Measurements from ENCODE around the gene POLDIP2.

The POLDIP2 gene

GRCh38 chr17:28398280-28398981 lies 41.1 kb upstream of the POLDIP2 start:
- Histone ChIP-seq H3K36me3 (ENCODE audit: control insufficient read depth in 2 of 2, insufficient read depth in 2 of 2, low read length in 2 of 2) (peaks cover 11 to 41% of the 10 kb centered on the region in 2 donors), H3K4me3 (ENCODE audit: low read length in 2 of 2) (no peak overlapping the region), H3K9me3 (ENCODE audit: control insufficient read depth in 2 of 2, low read length in 2 of 2) (no peaks in the 10 kb centered on the region), H3K27ac (ENCODE audit: low read length) (no peak overlapping the region), H3K4me1 (ENCODE audit: control insufficient read depth, insufficient read depth, low read length) (peaks cover 2% of the 10 kb centered on the region), H3K9ac (ENCODE audit: low read length in 2 of 2) (no peak overlapping the region), H3K27me3 (ENCODE audit: control insufficient read depth in 1 of 2, insufficient read depth in 2 of 2, low read length in 2 of 2) (no peaks in the 10 kb centered on the region)

GRCh38 chr17:28397687-28398279 lies 40.5 kb upstream of the POLDIP2 start:
- H3K27ac ChIP-seq (ENCODE audit: low read length), result no peak overlapping the region
- H3K9me3 ChIP-seq (ENCODE audit: control insufficient read depth in 2 of 2, low read length in 2 of 2), result no peaks in the 10 kb centered on the region
- no peak overlapping the region for H3K9ac ChIP-seq (ENCODE audit: low read length in 2 of 2)
- H3K27me3 ChIP-seq (ENCODE audit: control insufficient read depth in 1 of 2, insufficient read depth in 2 of 2, low read length in 2 of 2), result no peaks in the 10 kb centered on the region
- peaks cover 2% of the 10 kb centered on the region for H3K4me1 ChIP-seq (ENCODE audit: control insufficient read depth, insufficient read depth, low read length)
- no peak overlapping the region for H3K4me3 ChIP-seq (ENCODE audit: low read length in 2 of 2)
- H3K36me3 ChIP-seq (ENCODE audit: control insufficient read depth in 2 of 2, insufficient read depth in 2 of 2, low read length in 2 of 2), result peaks cover 11 to 42% of the 10 kb centered on the region in 2 donors

- H3K4me3 ChIP-seq (ENCODE audit: low read length in 2 of 2), result no peak overlapping the region
- no peak overlapping the region for H3K9ac ChIP-seq (ENCODE audit: low read length in 2 of 2)
- H3K27ac ChIP-seq (ENCODE audit: low read length), result no peak overlapping the region
- peaks cover 16 to 42% of the 10 kb centered on the region in 2 donors for H3K36me3 ChIP-seq (ENCODE audit: control insufficient read depth in 2 of 2, insufficient read depth in 2 of 2, low read length in 2 of 2)
- no peaks in the 10 kb centered on the region for H3K9me3 ChIP-seq (ENCODE audit: control insufficient read depth in 2 of 2, low read length in 2 of 2)
- peaks cover 2% of the 10 kb centered on the region for H3K4me1 ChIP-seq (ENCODE audit: control insufficient read depth, insufficient read depth, low read length)
- H3K27me3 ChIP-seq (ENCODE audit: control insufficient read depth in 1 of 2, insufficient read depth in 2 of 2, low read length in 2 of 2), result no peaks in the 10 kb centered on the region
Observed at GRCh38 chr17:28397275-28397674, 39.9 kb upstream of the POLDIP2 start.

- Histone ChIP-seq H3K36me3 (ENCODE audit: control insufficient read depth in 2 of 2, insufficient read depth in 2 of 2, low read length in 2 of 2) (peaks cover 16 to 42% of the 10 kb centered on the region in 2 donors), H3K4me1 (ENCODE audit: control insufficient read depth, insufficient read depth, low read length) (peaks cover 2% of the 10 kb centered on the region), H3K9ac (ENCODE audit: low read length in 2 of 2) (no peak overlapping the region), H3K4me3 (ENCODE audit: low read length in 2 of 2) (no peak overlapping the region), H3K27ac (ENCODE audit: low read length) (no peak overlapping the region), H3K27me3 (ENCODE audit: control insufficient read depth in 1 of 2, insufficient read depth in 2 of 2, low read length in 2 of 2) (no peaks in the 10 kb centered on the region), H3K9me3 (ENCODE audit: control insufficient read depth in 2 of 2, low read length in 2 of 2) (no peaks in the 10 kb centered on the region)
Observed at GRCh38 chr17:28396635-28397239, 39.4 kb upstream of the POLDIP2 start.

GRCh38 chr17:28395968-28396367 lies 38.6 kb upstream of the POLDIP2 start:
- Histone ChIP-seq H3K4me3 (ENCODE audit: low read length in 2 of 2) (no peak overlapping the region), H3K27ac (ENCODE audit: low read length) (no peak overlapping the region), H3K4me1 (ENCODE audit: control insufficient read depth, insufficient read depth, low read length) (peaks cover 2% of the 10 kb centered on the region), H3K36me3 (ENCODE audit: control insufficient read depth in 2 of 2, insufficient read depth in 2 of 2, low read length in 2 of 2) (peaks cover 20 to 46% of the 10 kb centered on the region in 2 donors), H3K27me3 (ENCODE audit: control insufficient read depth in 1 of 2, insufficient read depth in 2 of 2, low read length in 2 of 2) (no peaks in the 10 kb centered on the region), H3K9me3 (ENCODE audit: control insufficient read depth in 2 of 2, low read length in 2 of 2) (no peaks in the 10 kb centered on the region), H3K9ac (ENCODE audit: low read length in 2 of 2) (no peak overlapping the region)

GRCh38 chr17:28395426-28395825 lies 38.1 kb upstream of the POLDIP2 start:
- H3K4me3 ChIP-seq (ENCODE audit: low read length in 2 of 2), result no peak overlapping the region
- peaks cover 24 to 47% of the 10 kb centered on the region in 2 donors for H3K36me3 ChIP-seq (ENCODE audit: control insufficient read depth in 2 of 2, insufficient read depth in 2 of 2, low read length in 2 of 2)
- H3K4me1 ChIP-seq (ENCODE audit: control insufficient read depth, insufficient read depth, low read length), result no peaks in the 10 kb centered on the region
- no peaks in the 10 kb centered on the region for H3K27me3 ChIP-seq (ENCODE audit: control insufficient read depth in 1 of 2, insufficient read depth in 2 of 2, low read length in 2 of 2)
- no peak overlapping the region for H3K27ac ChIP-seq (ENCODE audit: low read length)
- no peak overlapping the region for H3K9ac ChIP-seq (ENCODE audit: low read length in 2 of 2)
- H3K9me3 ChIP-seq (ENCODE audit: control insufficient read depth in 2 of 2, low read length in 2 of 2), result no peaks in the 10 kb centered on the region

GRCh38 chr17:28394337-28395116 lies 37.2 kb upstream of the POLDIP2 start:
- Histone ChIP-seq H3K9me3 (ENCODE audit: control insufficient read depth in 2 of 2, low read length in 2 of 2) (no peaks in the 10 kb centered on the region), H3K36me3 (ENCODE audit: control insufficient read depth in 2 of 2, insufficient read depth in 2 of 2, low read length in 2 of 2) (peaks cover 24 to 54% of the 10 kb centered on the region in 2 donors), H3K27me3 (ENCODE audit: control insufficient read depth in 1 of 2, insufficient read depth in 2 of 2, low read length in 2 of 2) (no peaks in the 10 kb centered on the region), H3K27ac (ENCODE audit: low read length) (no peak overlapping the region), H3K4me1 (ENCODE audit: control insufficient read depth, insufficient read depth, low read length) (no peaks in the 10 kb centered on the region), H3K4me3 (ENCODE audit: low read length in 2 of 2) (no peak overlapping the region), H3K9ac (ENCODE audit: low read length in 2 of 2) (no peak overlapping the region)

GRCh38 chr17:28392491-28392890 lies 35.2 kb upstream of the POLDIP2 start:
- Histone ChIP-seq H3K4me1 (ENCODE audit: control insufficient read depth, insufficient read depth, low read length) (no peaks in the 10 kb centered on the region), H3K27ac (ENCODE audit: low read length) (no peak overlapping the region), H3K36me3 (ENCODE audit: control insufficient read depth in 2 of 2, insufficient read depth in 2 of 2, low read length in 2 of 2) (peaks cover 30 to 41% of the 10 kb centered on the region in 2 donors), H3K27me3 (ENCODE audit: control insufficient read depth in 1 of 2, insufficient read depth in 2 of 2, low read length in 2 of 2) (no peaks in the 10 kb centered on the region), H3K9me3 (ENCODE audit: control insufficient read depth in 2 of 2, low read length in 2 of 2) (no peaks in the 10 kb centered on the region), H3K4me3 (ENCODE audit: low read length in 2 of 2) (no peak overlapping the region), H3K9ac (ENCODE audit: low read length in 2 of 2) (no peak overlapping the region)

- Histone ChIP-seq H3K36me3 (ENCODE audit: control insufficient read depth in 2 of 2, insufficient read depth in 2 of 2, low read length in 2 of 2) (peaks cover 30 to 37% of the 10 kb centered on the region in 2 donors), H3K4me1 (ENCODE audit: control insufficient read depth, insufficient read depth, low read length) (no peaks in the 10 kb centered on the region)
Observed at GRCh38 chr17:28391401-28391800, 34.1 kb upstream of the POLDIP2 start.

GRCh38 chr17:28390984-28391383 lies 33.7 kb upstream of the POLDIP2 start:
- no peak overlapping the region for H3K4me3 ChIP-seq (ENCODE audit: low read length in 2 of 2)
- peaks cover 29 to 34% of the 10 kb centered on the region in 2 donors for H3K36me3 ChIP-seq (ENCODE audit: control insufficient read depth in 2 of 2, insufficient read depth in 2 of 2, low read length in 2 of 2)
- no peak overlapping the region for H3K27ac ChIP-seq (ENCODE audit: low read length)
- no peaks in the 10 kb centered on the region for H3K9me3 ChIP-seq (ENCODE audit: control insufficient read depth in 2 of 2, low read length in 2 of 2)
- H3K9ac ChIP-seq (ENCODE audit: low read length in 2 of 2), result no peak overlapping the region
- no peaks in the 10 kb centered on the region for H3K4me1 ChIP-seq (ENCODE audit: control insufficient read depth, insufficient read depth, low read length)
- H3K27me3 ChIP-seq (ENCODE audit: control insufficient read depth in 1 of 2, insufficient read depth in 2 of 2, low read length in 2 of 2), result no peaks in the 10 kb centered on the region

More at GRCh38 chr17:28391401-28391800, 34.1 kb upstream of the POLDIP2 start:
- Histone ChIP-seq H3K9ac (ENCODE audit: low read length in 2 of 2) (no peak overlapping the region), H3K9me3 (ENCODE audit: control insufficient read depth in 2 of 2, low read length in 2 of 2) (no peaks in the 10 kb centered on the region), H3K4me3 (ENCODE audit: low read length in 2 of 2) (no peak overlapping the region), H3K27me3 (ENCODE audit: control insufficient read depth in 1 of 2, insufficient read depth in 2 of 2, low read length in 2 of 2) (no peaks in the 10 kb centered on the region), H3K27ac (ENCODE audit: low read length) (no peak overlapping the region)
